DMS53 (cell line): ENCODE results near the gene TLE2.
"Not testable (repeated sequence)": the region's sequence is repeated elsewhere in the genome, so short reads cannot be mapped to it uniquely, and the experiment has no call there.

Source experiments
- DNase-seq: peaks from one replicate; lab custom pipeline; 2025; lab: John Stamatoyannopoulos, UW

Gene TLE2

DNA sequence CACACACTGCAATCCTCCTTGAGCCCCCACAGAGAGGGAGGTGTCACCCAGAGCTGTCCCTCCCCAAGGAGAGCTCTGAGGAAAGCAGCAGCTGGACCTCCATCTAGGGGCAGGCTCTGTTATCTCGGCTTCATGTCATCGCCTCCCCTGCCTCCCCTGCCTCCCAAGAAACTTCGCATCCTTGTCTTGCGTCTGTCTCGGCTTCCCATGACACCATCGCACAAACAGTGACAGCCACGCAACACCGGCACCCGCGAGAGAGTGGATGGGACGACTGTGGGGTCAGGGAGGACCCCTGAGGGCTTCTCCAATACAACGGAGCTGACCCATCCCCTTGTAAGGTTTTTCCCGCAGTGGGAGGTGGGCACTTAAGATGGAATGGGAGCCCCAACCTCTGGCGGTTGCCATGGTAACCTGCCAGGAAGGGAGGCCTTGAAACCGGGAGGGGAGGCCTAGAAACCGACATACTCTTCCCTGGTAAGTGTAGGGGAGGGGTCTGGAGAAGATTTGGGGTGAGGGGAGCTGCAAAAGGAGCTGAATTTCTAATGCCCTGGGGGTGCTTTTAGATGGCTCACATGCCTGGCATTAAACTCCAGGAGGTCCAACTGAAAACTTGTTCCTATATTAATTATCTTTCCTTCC lies 16.3 kb downstream of the TLE2 start:
- no peak for DNase-seq

DNA sequence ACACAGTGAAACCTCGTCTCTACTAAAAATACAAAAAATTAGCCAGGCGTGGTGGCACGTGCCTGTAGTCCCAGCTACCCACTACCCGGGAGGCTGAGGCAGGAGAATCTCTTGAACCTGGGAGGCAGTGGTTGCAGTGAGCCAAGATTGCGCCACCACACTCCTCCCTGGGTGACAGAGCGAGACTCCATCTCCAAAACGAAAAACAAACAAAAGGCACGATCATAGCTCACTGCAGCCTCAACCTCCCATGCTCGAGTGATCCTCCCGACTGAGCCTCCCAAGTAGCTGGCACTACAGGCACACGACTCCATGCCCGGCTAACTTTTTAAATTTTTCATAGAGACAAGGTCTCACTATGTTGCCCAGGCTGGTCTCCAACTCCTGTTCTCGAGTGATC lies 17.0 kb downstream of the TLE2 start:
- DNase-seq, result not testable (repeated sequence)

DNA sequence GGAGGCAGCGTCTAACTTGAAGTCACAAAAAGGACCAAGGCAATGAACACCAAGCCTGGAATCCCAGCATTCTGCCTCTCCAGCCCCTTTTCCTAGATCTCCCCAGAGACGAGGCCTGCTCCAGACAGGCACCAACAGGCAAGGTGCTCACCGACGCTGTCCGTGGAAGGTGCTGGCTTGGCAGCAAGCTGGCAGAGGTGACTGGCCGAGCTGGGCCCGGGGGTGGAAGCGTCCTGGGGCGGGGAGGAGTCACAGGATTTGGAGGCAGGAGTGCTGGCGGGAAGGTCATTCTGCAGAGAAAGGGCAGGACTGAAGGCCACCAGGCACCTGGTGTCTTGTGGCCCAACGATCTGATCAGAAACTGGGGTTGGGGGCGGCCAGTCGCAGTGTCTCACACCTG lies 18.2 kb downstream of the TLE2 start:
- no peak for DNase-seq

DNA sequence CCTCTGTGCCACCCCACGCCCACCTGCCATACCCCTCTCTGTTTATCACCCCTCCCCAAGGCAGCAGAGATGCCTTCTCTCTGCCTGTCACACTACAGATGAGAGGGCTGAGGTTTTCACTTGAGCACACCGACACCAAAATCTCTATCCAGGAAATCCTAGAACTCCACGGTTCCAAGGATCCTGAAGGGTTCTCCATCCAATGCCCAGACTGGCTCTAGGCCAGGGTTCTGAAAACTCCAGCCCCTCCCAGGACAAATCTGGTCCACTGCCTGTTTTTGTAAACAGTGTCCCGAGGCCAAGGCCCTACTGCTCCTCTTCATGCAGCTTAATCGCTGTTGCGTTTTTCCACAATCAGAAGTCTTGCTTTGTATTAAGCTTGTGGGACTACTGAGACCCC lies 20.1 kb downstream of the TLE2 start:
- no peak for DNase-seq

DNA sequence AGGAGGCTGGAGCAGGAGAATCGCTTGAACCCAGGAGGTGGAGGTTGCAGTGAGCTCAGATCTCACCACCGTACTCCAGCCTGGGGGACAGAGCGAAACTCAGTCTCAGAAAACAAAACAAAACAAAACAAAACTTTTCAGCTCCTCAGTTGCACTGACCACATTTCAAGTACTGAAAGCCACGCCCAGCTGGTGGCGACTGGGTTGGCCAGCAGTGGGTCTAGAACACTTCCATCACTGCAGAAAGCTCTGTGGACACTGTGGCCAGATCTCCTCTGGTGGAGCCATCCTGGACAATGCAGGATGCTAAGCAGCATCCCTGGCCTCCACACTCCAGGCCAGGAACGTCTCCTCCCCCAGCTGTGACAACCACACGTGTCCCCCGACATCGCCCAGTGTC lies 21.1 kb downstream of the TLE2 start:
- DNase-seq, result no peak

DNA sequence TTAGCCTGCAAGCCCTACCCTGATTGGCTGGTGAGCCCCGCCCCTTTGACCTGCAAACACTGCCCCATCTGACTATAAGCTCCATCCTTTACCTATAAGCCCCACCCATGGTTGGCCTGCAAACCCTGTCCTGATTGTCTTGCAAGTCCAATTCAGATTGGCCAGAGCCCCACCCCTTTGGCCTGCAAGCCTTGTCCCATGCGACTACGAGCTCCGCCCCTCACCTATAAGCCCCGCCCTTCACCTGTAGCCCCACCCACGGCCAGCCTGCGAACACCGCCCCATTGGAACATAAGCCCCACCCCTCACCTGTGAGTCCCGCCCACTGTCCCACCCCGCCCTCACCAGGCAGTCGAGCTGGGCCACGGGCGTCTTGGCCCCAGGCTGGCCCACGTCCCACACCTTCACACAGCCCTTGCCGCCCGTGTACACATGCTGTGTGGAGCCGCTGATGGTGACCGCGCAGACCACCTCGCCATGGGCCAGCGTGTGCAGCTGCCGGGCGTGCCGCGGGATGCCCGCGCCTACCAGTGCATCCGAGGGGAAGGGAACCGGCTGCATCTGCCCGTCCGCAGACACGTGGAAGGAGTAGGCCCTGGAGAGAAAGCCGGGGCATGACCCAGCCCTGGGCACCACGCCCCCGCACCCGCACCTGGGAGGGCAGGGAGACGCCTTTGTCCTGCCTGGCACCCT lies 22.9 kb downstream of the TLE2 start:
- peak; percentile 31 for DNase-seq

DNA sequence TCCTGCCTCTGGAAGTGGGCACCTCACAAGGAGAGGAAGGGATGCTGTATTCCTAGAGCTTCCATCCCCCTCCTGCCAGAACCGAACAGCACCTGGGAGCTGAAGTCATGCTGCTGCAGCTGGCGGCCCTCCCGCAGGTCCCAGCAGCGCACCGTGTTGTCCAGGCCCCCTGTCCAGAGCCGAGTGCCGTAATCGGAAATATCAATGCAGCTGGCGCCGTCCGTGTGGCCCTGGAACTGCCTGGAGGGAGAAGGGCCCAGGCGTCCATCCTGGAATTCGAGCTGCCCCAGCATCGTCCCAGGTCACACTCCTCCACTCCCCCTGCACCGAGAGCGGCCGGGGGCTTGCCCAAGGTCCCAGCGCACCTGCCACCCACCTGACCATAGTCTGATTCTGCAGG lies 23.7 kb downstream of the TLE2 start:
- no peak for DNase-seq

DNA sequence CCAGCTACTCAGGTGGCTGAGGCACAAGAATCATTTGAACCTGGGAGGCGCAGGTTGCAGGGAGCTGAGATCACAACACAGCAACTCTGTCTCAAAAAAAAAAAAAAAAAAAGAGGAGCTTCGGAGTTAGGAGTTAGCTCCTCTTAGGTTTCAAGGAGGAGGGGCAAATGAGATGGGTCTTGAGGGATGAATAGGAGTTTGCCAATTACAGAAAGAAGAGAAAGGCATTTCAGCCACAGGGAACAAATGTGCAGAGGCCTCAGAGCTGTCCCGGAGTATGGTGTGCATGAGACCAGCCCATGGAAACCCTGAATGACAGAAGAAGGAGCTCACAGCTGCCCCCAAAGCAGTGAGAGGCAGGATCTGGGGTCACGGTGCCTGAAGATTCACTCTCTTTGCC lies 24.6 kb downstream of the TLE2 start:
- no peak for DNase-seq

DNA sequence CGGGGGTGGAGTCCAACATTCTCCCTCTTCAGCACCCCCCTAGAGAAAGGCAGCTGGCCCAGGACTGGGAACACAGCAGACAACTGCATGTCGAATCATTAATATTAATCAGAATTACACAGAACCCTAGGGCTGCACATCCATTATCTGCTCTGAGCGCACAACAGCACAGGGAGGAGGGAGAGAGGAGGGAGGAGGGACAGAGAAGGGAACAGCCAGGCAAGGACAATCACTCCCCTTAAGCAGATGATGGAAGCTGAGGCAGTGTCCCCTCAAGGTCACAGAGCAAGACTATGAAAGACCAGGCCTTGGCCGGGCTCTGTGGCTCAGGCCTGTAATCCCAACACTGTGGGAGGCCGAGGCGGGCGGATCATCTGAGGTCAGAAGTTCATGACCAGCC lies 26.0 kb downstream of the TLE2 start:
- DNase-seq, result no peak

DNA sequence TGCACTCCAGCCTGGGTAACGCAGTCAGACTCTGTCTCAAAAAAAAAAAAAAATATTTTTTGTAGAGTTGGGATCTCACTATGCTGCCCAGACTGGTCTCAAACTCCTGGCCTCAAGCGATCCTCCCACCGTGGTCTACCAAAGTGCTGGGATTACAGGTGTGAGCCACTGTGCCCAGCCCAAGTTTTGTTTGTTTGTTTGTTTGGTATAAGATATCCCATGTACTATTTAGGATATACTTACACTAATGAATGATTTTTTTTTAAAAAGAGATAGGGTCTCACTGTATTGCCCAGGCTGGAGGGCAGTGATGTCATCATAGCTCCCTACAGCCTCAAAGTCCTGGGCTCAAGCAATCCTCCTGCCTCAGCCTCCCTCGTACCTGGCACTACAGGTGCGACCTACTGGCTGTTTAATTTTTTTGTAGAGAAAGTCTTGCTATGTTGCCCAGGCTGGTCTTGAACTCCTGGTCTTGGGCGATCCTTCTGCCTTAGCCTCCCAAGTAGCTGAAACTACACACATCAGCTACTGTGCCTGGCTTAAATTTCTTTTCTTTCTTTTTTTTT lies 27.8 kb downstream of the TLE2 start:
- DNase-seq, result no peak

DNA sequence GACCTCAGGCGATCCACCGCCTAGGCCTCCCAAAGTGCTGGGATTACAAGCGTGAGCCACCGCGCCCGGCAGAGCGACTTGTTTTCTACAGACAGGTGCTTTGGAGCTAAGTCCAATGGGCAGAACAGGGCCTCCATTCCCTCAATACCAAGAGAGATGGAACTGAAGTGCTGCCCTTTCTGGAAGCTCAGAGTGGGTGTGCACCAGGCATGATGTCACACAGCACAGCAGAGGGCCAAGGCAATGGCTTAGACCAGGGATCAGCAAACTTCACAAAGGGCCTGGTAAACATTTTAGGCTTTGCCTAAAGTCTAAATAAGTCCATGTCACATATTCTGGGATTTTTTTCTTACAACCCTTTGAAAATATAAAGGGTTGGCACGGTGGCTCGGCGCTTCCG lies 30.4 kb downstream of the TLE2 start:
- DNase-seq, result no peak

DNA sequence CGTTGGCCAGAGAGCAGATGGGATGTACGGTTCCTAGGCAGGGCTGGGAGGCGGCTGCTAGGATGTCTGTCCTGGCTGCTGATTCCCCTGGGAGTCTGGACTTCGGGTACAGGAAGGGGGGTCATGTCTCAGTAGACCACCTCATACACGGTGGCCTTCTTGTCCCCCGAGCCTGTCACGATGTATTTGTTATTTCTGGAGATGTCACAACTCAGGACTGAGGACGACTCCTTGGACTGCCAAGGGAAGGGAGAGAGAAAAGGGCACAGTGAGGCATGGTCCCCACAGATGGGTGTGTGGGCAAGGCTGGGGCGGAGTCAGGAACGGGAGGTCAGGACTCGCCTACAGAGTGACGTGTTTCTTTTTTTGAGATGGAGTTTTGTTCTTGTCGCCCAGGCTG lies 31.4 kb downstream of the TLE2 start:
- no peak for DNase-seq

DNA sequence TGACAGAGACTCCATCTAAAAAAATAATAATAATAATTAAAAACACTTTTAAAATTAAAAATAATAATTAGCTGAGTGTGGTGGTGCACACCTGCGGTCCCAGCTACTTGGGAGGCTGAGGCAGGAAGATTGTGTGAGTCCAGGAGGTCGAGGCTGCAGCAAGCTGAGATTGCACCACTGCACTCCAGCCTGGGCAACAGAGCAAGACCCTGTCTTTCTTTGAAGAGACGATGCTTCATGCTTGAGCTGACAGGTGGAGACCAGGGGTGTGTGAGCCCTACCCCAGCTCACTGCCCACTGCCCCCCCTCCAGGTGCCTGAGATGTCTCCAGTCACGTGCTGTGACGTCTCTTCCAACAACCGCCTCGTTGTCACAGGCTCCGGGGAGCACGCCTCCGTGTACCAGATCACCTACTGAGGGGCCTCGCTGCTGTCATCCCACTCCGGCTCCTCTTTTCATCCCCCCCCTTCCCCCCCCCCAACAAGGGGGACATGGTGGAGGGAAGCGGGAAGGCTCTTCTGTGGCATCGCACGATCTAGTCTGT lies 34.4 kb downstream of the TLE2 start:
- DNase-seq, result no peak

DNA sequence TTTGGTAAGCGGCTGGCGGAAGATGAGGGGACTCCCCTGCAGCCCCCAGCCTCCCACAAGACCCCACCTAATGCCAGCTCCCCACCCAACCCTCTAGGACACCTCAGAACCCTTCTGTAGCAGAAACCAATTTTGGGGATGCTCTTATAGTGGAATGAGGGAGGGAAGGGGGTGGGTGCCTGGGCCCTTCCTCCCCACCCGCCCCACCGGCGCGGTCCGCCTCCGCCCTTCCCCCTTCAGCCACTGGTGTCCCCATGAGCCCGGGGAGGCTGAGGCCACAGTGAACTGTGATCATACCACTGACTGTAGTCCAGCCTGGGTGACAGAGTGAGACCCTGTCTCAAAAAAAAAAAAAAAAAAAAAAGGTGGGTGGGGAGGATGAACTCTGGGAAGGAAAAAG lies 35.5 kb downstream of the TLE2 start:
- DNase-seq, result no peak

DNA sequence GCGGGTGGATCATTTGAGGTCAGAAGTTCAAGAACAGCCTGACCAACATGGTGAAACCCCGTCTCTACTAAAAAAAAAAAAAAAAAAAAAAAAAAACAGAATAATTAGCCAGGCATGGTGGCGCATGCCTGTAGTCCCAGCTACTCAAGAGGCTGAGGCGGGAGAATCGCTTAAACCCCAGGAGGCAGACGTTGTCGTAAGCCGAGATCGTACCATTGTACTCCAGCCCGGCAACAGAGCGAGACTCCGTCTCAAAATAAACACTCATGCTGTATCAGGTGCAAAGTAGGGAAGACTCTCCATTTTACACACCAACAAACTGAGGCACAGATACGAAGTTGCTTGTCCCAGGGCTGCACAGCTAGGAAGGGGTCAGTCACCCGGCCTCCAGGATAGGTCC lies 36.1 kb downstream of the TLE2 start:
- DNase-seq, result no peak

DNA sequence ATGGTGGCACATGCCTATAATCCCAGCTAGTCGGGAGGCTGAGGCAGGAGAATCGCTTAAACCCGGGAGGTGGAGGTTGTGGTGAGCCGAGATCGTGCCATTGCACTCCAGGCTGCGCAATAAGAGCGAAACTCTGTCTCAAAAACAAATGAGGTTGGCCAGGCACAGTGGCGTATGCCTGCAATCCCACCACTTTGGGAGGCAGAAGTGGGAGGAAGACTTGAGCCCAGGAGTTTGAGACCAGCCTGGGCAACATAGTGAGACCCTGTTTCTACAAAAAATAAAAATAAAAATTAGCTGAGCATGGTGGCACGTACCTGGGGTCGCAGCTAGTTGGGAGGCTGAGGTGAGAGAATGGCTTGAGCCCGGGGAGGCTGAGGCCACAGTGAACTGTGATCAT lies 36.7 kb downstream of the TLE2 start:
- DNase-seq, result not testable (repeated sequence)

DNA sequence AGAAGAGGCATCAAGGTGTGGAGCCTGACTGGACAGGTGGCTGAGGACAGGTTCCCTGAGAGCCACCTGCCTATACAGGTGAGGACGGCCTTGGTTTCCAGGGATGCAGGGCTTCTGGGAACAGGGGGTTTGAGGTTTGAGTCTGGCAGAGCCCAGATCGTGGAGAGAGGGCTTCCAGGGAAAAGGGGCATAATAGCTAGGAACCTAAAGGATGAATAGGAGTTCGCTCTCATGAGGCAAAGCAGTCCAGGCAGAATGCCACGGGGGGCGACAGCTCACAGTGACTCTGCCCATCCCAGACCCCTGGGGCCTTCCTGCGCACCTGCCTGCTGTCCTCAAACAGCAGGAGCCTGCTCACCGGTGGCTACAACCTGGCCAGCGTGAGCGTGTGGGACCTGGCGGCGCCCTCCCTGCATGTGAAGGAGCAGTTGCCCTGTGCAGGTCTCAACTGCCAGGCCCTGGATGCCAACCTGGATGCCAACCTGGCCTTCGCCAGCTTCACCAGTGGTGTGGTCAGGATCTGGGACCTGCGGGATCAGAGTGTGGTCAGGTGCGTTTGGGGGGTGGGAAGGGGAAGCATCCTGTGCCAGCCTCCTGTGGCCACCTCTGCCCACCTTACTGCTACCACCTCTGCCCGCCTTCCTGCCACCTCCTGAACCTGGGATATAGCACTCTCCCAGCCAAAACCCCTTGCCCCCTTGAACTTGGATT lies 39.7 kb downstream of the TLE2 start:
- no peak for DNase-seq

DNA sequence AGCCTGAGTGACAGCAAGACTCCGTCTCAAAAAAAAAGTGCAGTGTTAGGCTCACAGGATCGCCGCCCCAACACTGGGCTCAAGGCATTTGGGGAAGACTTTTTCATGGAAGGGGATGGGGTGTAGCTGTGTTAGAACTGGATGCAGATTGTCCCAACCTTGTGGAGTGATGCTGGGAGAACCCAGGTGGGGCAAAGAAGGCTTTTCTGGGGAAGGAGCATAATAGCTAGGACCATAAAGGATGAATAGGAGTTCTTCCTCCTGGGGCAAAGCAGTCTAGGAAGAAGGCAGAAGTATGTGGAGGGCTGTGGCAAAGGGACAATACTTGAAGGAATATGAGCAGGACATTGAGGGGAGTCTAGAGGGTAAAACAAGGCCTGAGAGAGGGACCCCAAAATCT lies 40.5 kb downstream of the TLE2 start:
- no peak for DNase-seq

DNA sequence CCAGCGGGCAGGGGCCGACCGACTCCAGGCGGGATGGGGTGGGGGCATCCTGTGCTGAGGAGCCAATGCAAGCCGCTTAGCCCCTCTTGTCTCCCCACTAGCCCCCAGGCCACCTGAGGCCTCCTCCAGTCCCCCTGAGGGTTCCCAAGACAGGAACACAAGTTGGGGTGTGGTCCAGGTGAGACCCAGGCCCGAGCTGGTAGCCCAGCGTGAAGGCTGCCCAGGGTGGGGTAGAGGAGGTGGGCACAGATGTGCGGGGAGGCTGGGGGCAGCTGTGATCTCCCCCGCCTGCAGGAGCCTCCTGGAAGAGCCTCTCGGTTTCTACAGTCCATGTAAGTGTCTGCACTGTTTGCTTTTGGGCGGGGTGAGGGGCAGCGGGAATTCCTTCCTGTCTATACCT lies 41.3 kb downstream of the TLE2 start:
- DNase-seq, result no peak

DNA sequence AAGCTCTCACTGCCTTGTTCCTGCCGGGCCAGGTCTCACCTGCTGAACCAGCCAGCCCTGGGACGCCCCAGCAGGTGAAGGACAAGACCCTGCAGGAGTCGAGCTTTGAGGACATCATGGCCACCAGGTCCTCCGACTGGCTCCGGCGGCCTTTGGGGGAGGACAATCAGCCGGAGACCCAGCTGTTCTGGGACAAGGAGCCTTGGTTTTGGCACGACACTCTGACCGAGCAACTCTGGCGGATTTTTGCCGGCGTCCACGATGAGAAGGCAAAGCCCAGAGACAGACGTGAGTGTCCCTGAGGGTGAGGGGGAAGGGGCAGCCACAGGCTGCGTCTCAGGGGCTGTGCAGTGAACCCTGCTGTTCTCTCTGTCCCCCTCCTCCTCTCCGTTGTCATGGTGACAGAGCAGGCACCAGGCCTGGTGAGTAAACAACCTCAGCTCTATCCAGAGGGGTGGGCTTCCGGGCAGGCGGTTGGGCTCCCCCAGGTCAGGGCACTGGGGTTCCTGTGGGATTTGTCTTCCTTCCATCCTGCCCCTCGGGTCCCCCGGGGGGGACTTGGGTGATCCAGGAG lies 42.0 kb downstream of the TLE2 start:
- DNase-seq, result no peak

DNA sequence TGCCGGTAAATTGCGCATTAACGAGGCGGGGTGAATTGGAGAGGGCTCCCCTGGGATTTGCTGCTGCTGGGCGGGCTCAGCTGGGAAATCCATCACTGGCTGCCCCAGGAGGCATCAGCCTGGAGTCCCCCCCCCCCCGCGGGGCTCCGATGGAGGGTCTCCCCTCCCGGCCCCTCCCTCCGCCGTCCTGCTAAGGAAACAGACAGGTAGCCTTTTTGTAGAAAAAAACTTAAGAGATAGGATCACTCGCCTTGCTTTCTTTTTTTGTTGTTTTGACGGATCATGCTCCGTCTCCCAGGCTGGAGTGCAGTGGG lies 44.9 kb downstream of the TLE2 start:
- no peak for DNase-seq

DNA sequence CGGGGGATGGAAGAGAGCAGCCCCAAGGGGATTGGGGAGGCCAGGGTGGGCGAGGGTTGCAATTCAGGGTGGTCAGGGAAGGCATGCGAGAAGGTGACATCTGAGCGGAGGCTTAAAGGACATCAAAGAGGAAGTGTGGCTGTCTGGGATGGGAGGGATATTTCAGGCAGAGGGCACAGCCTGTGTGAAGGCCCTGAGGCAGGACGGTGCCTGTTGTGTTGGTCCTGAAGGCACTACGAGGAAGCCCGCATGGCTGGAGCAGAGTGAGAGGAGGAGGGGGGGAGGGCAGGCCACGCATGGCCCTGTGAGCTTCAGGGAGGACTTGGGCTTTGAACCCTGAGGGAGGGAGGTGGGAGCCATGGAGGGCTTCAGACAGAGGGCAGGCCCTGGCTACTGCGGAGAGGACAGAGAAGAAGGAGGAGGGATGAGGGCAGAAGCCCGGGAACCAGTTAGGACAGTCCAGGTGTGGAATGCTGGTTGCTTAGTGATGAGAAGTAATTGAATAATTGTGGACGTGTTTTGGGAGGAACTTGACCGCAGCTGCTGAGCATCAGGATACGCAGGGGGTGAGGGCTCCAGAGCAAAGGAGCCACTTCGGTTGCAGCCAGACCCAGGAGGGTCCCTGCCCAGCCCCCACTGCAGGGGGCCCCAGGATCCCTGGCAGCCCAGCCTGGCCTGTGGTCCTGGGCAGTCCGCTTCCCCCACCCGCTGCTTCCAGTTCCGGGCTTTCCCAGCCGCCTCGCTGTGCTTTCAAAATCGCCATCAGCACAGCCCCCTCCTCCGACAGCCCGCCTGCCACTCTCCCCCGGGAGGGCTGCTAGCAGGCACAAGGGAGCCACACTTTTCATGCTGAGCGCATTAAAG lies 45.5 kb downstream of the TLE2 start:
- DNase-seq, result peak; percentile 60
